HepG2 (cell line): ENCODE results near the gene ACOX3.

Source experiments
- AKAP8 ChIP-seq: sonication (generic); formaldehyde crosslinking; IDR thresholded peaks from 2 replicates; pipeline ENCODE4 v1.5.1; 2020; ENCODE audit warnings: mild to moderate bottlenecking, missing genetic modification reagents
- EHMT2 ChIP-seq: fragments of 200-600 bp; sonication (generic); IDR thresholded peaks from 2 replicates; pipeline ENCODE4 v1.7.0; 2017; ENCODE audit warnings: antibody characterized with exemption, low read depth, low read length, borderline replicate concordance
- POLR2AphosphoS5 ChIP-seq: IDR thresholded peaks from 2 replicates; pipeline ENCODE4 v1.6.1; 2012; ENCODE audit warnings: low read depth, low read length
- RFX5 ChIP-seq: IDR thresholded peaks from 2 replicates; pipeline ENCODE4 v1.6.1; 2011; ENCODE audit warnings: low read depth, low read length, improper control_type of control experiment
- ZNF558 ChIP-seq: sonication (generic); formaldehyde crosslinking; IDR thresholded peaks from 2 replicates; pipeline ENCODE4 v1.9.0; 2022; ENCODE audit warnings: mild to moderate bottlenecking, missing genetic modification reagents, borderline replicate concordance
- TF ChIP-seq, protein P1 (sequence below): sonication (generic); IDR thresholded peaks from 2 replicates; pipeline ENCODE4 v1.6.1; 2016; ENCODE audit warnings: low read depth, borderline replicate concordance

DNA sequence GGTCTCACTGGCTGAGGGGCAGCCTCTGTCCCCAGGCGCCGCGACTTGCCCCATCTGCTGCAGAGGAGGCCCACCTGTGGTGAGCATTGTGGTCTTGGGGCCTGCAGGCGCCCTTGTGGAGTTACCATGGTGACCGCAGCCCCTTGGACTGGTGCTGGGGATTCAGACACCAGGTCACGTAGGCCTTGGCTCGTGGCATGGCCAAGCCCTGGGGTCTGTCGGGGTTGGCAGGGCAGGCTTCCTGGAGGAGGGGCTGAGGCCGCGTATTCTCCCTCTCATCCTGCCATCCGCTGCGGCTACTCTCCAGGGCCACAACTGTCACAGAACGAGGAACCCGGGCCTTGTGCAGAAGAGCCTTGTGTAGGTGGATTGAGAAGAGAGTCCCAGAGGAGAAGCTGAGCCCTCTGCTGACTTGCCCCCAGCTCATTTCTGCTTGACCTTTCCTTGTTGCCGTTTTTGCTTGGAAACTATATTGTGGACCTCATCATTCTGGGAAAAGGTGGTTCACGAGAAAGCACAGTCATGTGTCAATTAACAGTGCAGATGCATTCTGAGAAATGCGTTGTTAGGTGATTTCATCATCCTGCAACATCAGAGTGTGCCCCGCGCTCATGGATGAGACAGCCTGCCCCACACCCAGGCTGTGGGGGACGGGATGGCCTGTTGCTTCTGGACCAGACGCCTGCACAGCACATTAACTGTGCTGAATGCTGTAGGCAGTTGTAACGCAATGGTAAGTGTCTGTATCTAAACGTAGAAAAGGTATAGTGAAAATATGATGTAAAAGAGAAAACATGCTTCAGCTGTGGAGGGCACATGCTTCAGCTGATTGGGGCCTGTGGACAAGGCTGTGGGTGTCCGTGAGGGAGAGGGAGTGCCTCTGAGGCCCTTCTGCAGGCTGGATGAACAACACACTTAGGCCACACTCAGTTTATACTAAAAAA is 38.5 kb upstream of the ACOX3 start:
- TF ChIP-seq, protein P1, sequence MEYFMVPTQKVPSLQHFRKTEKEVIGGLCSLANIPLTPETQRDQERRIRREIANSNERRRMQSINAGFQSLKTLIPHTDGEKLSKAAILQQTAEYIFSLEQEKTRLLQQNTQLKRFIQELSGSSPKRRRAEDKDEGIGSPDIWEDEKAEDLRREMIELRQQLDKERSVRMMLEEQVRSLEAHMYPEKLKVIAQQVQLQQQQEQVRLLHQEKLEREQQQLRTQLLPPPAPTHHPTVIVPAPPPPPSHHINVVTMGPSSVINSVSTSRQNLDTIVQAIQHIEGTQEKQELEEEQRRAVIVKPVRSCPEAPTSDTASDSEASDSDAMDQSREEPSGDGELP, result no peak
- TF ChIP-seq EHMT2 (no peak), POLR2AphosphoS5 (no peak), AKAP8 (no peak), RFX5 (no peak), ZNF558 (CRISPR knock-in tag) (no peak)
